HepG2 (cell line): ENCODE results near the gene ADAM15.

Source experiments
- PHF5A ChIP-seq: IDR thresholded peaks from one replicate; pipeline ENCODE4 v1.6.1; 2018; ENCODE audit warnings: low read depth, missing genetic modification reagents; ENCODE audit not compliant: unreplicated experiment
- ZFP41 ChIP-seq: sonication (generic); formaldehyde crosslinking; IDR thresholded peaks from 2 replicates; pipeline ENCODE4 v1.4.0; 2020; ENCODE audit warnings: mild to moderate bottlenecking, missing genetic modification reagents, borderline replicate concordance
- ZMYM2 ChIP-seq: sonication (generic); formaldehyde crosslinking; IDR thresholded peaks from 2 replicates; pipeline ENCODE4 v1.8.0; 2022; ENCODE audit warnings: mild to moderate bottlenecking, missing genetic modification reagents
- ZNF20 ChIP-seq: sonication (generic); formaldehyde crosslinking; IDR thresholded peaks from 2 replicates; pipeline ENCODE4 v1.4.0; 2020; ENCODE audit warnings: mild to moderate bottlenecking, moderate library complexity, missing genetic modification reagents
- ZNF703 ChIP-seq: sonication (generic); formaldehyde crosslinking; IDR thresholded peaks from 2 replicates; pipeline ENCODE4 v1.5.1; 2020; ENCODE audit warnings: missing genetic modification reagents, mild to moderate bottlenecking, moderate library complexity, borderline replicate concordance
- ZNF746 ChIP-seq: sonication (generic); formaldehyde crosslinking; IDR thresholded peaks from 2 replicates; pipeline ENCODE4 v1.8.0; 2022; ENCODE audit warnings: mild to moderate bottlenecking, missing genetic modification reagents
- TF ChIP-seq, protein P1 (sequence below): sonication (generic); formaldehyde crosslinking; IDR thresholded peaks from 2 replicates; pipeline ENCODE4 v1.5.0; 2020; ENCODE audit warnings: mild to moderate bottlenecking, missing genetic modification reagents, moderate library complexity

DNA sequence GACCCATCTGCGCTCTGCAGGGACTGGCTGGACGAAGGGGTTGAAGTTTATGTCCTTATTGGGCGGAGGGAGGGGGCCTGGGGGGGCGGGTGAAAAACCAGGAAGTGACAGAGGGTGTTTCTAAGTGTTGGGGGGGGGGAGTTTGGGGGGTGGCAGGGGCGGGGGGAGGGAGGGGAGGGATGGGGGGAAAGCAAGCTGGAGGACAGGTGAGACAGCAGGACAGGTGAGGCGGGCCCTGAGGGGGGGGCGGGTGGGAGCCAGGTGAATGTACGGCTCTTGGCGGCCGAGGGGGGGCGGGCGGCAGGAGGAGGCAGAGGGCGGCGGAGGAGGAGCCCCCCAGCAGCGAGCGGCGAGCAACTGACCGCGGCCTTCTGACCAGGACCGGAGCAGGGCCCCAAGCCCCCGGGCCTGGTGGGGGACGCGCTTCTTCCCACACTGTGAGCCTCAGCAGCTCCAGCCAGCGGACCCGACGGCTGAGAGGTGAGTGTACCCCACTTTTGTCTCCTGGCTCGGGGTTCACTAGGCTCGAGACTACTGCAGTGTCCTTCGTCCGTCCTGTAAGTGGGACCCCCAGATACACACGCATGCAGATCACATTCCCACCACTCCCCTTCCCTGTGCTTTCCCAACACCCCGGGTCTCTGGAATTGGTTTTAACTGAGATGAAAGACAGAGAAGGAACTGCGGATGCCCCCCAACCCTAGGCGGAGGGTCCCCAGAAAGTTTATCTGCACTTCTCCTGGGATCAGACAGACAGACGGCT, 48.5 kb upstream of the ADAM15 start, which contains the start of gene ZBTB7B:
- TF ChIP-seq ZNF20 (CRISPR knock-in tag) (no peak), ZNF746 (CRISPR knock-in tag) (no peak), ZFP41 (CRISPR knock-in tag) (no peak), ZNF703 (CRISPR knock-in tag) (no peak), ZMYM2 (CRISPR knock-in tag) (no peak), PHF5A (no peak)
- TF ChIP-seq, protein P1, sequence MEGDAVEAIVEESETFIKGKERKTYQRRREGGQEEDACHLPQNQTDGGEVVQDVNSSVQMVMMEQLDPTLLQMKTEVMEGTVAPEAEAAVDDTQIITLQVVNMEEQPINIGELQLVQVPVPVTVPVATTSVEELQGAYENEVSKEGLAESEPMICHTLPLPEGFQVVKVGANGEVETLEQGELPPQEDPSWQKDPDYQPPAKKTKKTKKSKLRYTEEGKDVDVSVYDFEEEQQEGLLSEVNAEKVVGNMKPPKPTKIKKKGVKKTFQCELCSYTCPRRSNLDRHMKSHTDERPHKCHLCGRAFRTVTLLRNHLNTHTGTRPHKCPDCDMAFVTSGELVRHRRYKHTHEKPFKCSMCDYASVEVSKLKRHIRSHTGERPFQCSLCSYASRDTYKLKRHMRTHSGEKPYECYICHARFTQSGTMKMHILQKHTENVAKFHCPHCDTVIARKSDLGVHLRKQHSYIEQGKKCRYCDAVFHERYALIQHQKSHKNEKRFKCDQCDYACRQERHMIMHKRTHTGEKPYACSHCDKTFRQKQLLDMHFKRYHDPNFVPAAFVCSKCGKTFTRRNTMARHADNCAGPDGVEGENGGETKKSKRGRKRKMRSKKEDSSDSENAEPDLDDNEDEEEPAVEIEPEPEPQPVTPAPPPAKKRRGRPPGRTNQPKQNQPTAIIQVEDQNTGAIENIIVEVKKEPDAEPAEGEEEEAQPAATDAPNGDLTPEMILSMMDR (CRISPR knock-in tag): no peak
